DMS153 treated with DMSO at 0.1 percent for 48 hours (cell line): ENCODE measurements around the gene VWA3A.
"Not testable (repeated sequence)": the region's sequence is repeated elsewhere in the genome, so short reads cannot be mapped to it uniquely, and the experiment has no call there.

ENCODE experiments used
- DNase-seq: peaks from one replicate; lab custom pipeline; 2025; ENCODE audit not compliant: unreplicated experiment; lab: John Stamatoyannopoulos, UW

VWA3A gene

DNA sequence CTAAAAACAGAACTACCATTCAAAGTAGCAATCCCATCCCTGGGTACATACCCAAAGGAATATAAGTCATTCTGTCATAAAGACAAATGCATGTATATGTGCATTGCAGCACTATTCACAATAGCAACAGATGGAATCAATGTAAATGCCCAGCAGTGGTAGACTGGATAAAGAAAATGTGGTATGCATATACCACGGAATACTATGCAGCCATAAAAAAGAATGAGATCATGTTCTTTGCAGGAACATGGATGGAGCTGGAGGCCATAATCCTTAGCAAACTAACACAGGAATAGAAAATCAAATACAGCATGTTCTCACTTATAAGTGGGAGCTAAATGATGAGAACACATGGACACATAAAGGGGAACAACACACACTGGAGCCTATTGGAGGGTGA, 36.2 kb downstream of the VWA3A start:
- not testable (repeated sequence) for DNase-seq

DNA sequence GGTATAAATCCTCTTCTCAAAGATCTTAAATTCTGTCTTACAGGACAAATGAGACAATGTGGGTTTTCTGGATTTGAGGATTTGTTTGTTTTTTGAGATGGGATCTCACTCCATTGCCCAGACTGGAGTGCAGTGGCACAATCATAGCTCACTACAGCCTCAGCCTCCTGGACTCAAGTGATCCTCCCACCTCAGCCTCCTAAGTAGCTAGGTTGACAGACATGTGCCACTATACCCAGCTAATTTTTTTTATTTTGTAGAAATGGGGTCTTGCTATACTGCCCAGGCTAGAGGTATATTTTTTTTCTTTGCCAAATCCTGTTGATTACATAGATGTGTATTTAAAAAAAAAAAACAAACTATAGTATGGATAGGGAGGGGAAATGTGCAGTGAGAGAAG, 38.2 kb downstream of the VWA3A start:
- no peak for DNase-seq

DNA sequence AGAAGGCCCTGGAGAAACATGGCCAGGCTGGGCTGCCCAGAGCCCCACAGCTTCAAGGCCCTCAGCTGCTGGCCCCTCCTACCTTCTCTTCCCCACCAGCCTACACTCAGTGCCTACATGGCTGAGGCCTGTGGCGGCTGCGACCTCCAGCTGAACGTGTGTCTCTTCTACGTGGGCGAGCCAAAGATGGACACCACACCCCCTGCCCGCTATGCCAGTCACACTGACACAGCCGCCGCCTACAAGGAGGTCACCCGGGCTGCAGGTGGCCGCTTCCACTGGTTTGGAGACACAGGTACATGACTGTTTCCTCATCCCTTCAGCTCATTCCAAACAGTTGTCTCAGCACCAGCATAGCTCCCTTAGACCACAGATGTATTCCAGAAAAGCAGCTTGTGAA, 40.5 kb downstream of the VWA3A start:
- DNase-seq: no peak

DNA sequence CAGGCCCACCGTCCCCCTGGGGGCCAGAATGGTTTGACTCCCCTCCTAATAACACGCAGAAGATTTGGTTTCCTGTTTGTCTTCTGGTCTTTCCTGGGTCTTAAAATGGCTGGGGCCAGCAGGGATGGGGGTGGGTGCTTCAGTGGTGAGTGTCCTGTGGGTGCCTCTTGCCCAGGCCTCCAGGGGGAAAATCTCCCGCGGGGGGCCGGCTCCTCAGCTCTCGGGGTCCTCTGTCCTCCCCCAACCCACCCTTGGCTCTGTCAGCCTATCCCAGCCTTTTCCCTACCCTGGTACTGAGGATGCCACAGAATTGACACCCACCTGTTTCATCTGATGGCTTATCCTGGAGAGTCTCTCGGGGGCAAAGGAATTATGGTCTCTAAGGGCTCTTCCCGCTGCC, 46.1 kb downstream of the VWA3A start:
- no peak for DNase-seq

DNA sequence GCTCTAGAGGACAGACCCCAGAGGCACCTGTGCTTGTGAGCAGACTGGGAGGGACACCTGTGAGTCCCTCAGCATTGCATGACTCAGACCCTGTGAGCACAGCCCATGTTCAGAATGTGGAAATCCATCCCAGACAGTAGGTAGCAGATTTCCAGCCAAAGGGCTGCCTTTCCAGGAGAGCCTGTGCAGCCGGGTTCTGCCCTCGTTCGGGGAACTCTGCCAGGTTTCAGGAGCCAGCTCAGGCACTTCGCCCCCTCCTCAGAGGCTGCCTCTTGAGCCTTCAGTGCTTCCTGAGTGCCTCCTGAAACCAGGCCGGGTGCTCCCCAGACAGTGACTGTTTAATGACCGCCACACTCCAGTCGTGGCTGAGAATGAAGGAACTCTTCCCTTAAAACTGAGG, 46.7 kb downstream of the VWA3A start:
- DNase-seq: no peak

DNA sequence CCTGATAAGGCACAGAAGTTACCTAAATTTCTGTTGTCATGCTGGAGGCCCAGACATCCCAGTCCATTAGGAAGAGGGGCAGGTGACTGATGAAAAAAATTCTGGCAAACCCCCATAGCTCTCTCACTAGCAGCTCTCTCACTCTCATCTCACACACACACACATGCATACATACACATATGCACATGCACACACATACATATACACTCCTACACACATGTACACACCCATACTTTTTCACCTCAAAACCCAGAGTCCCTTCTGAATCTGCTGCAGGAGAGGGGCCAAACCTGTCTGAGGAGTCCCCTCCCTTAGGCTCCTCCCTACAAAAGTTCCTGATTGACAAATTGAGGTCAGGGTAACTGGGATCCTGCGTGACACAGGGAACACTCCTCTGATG, 47.4 kb downstream of the VWA3A start:
- DNase-seq: no peak

DNA sequence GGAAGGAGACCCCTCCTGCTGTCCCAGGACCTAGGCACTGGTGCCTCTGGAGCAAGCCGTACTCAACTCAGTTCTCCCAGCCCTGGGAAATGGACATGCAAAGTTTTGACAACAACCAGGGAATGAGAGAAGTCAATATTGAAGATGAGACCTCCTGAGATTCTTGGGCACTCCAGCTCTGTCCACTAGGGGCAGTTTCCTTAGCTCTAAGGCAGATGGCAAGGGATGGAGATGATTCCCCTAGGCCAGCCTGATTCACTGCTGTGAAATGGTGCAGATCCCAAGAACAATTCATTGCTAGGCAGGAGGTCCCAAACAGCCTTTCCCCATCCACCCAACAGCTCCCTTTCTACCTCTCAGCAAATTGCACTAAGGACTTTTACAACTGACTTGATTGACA, 49.4 kb downstream of the VWA3A start:
- no peak for DNase-seq

DNA sequence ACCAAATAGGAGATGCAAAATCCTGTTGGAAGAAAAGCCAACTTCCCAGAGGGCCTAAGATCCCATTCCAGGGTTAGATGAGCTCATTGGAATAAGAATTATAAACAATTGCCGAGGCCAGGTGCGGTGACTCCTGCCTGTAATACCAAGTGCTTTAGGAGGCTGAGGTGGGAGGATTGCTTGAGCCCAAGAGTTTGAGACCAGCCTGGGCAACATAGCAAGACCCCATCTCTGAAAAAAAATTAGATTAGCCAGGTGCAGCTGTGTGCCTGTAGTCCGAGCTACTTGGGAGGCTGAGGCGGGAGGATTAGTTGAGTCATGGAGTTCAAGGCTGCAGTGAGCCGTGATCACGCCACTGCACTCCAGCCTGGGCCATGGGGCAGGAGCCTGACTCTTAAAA, 52.2 kb downstream of the VWA3A start:
- no peak for DNase-seq

DNA sequence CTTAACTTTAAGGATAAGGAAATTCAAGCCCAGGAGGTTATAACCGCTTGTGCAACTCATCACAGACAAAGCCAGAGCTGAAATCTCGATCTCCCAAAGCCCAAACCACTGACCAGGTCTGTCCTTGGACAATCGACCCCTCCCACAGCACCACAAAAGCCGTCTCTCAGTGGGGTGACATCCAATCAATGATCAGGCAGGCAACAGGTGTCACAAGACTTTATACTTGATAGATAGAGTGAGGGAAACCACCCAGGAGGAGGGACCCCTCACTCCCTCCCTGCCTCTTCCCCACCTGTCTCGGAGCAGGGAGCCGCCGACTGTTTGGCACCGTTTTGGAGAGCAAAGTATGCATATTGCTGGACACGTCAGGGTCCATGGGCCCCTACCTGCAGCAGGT, 55.5 kb downstream of the VWA3A start:
- DNase-seq: no peak

DNA sequence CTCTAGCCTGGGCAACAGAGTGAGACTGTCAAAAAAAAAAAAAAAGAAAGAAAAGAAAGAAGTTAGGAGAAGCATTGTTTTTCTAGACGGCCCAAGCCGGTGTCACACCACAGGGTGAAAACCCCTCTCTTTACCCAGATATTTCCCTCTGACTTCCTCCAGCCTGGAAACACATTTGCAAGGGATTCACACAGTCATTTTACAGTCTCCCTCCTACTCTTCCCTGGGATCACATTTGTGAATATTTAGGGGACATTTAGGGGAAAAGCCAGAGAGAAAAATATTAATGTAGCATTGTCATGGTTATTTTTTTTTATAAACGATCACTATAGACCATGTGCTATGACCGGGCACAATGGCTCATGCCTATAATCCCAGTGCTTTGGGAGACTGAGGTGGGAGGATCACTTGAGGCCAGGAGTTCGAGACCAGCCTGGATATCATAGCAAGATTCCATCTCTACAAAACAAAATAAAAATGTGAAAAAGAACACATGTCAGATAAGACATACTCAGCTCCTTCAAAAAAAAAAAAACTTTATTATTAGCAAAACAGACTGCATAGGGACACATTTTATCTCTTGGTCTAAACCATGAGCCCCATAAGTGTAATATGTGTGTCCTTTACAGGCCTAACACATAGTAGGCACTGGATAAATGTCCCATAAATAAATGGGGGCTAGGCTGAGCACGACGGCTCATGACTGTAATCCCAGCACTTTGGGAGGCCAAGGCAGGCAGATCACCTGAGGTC, 59.1 kb downstream of the VWA3A start:
- DNase-seq: no peak

DNA sequence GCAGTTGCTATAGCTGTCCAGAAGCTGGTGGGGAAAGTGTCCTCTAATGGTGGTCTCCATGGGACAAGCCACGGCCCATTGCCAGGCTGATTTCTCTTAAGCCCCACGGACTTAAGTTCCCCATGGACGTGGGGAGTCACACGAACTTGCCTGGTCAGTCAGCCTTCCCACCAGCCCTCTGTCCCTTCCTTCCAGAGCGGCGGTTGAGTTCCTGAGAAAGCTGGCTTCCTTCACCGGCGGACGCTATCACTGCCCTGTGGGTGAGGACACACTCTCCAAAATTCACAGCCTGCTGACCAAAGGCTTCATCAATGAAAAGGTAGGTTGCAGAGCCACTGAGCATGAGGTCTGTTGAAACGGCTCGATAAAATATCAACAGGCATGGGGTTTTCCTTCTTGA, 60.0 kb downstream of the VWA3A start:
- DNase-seq: no peak

DNA sequence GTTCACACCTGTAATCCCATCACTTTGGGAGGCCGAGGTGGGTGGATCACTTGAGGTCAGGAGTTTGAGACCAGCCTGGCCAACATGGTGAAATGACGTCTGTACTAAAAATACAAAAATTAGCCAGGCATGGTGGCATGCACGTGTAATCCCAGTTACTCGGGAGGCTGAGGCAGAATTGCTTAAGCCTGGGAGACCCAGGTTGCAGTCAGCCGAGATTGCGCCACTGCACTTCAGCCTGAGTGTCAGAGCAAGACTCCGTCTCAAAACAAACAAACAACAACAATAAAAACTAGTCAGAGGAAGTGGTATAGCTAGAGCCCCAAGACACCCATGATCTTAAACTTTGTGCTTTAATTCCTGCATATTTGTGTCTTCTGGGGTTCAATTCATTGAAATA, 60.7 kb downstream of the VWA3A start:
- DNase-seq: not testable (repeated sequence)

DNA sequence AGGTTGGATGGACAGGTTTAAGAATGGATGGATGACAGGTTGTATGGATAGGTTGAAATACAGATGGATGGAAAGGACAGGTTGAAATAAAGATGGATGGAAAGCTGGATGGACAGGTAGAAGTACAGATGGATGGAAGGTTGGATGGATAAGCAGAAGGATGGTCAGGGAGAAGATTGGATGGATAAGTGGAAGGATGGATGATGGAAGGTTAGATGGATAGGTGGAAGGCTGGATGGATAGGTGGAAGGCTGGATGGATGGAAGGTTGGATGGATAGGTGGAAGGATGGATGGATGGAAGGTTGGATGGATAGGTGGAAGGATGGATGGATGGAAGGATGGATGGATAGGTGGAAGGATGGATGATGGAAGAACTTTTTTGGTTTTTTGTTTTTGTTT, 69.1 kb downstream of the VWA3A start:
- no peak for DNase-seq

DNA sequence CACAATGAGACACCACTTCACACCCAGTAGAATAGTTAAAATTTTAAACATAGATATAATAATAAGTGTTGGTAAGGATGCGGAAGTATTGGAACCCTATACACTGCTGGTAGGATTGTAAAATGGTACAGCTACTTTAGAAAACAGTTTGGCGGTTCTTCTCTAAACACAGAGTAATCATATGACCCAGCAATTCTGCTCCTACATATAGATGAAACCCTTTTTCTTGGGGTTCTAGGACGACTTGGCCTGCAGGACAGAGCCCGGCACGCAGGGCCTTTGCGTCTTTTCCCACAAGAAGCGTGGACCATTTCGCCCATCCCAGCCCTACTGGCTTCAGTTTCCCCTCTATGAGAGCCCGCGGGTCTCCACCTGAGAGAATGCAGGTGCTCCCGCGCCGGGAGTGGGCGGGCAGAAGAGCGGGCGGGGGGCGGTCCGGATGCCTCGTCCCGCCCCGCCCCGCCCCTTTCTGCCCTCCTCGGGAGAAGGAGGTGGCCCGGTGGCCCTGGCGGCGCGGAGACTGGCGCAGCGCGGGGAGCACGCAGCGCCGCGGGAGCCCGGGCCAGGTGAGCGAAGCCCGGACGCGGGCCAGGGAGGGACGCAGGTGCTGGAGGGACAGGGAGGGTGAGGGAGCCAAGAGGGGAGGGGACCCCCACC, 69.8 kb downstream of the VWA3A start, which contains the start of gene SDR42E2:
SDR42E2 (plus strand) TSS at position 508 of the 657 bp plus-strand sequence. CDS start 3,077 bp downstream, outside the sequence.
- DNase-seq: peak; percentile 5

DNA sequence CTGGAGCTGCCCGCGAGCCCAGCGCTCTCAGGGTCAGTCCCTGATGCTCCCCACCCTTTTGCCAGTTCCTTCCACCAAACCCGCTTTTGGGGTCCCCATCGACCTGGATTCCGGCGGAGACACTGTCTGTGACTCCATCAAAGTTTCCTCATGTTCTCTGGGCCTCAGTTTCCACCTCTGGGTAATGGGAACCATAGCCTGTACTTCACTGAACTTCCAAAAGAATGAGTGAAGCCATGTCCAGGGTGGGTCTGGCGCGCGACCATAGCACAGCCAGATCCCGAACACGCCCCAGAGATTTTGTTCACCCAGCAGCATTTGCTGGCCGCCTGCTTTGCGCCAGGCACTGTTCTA, 70.3 kb downstream of the VWA3A start:
- no peak for DNase-seq

DNA sequence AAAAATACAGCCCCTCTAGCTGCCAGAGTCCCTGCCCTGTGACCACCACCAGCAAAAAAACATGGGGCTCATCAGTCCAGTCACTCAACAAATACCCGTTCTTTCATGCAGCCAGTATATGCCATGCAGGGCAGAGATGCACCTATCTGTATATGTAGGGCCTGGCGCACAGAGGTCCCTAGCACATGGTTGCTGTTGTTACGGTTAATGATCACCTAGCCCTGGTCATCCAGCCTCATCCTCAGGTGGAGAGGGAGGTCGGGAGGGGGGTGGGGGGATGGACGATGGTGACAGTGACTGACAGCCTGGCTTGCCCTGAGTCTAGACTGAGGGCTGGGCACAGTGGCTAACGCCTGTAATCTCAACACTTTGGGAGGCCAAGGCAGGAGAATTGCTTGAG, 71.5 kb downstream of the VWA3A start:
- no peak for DNase-seq

DNA sequence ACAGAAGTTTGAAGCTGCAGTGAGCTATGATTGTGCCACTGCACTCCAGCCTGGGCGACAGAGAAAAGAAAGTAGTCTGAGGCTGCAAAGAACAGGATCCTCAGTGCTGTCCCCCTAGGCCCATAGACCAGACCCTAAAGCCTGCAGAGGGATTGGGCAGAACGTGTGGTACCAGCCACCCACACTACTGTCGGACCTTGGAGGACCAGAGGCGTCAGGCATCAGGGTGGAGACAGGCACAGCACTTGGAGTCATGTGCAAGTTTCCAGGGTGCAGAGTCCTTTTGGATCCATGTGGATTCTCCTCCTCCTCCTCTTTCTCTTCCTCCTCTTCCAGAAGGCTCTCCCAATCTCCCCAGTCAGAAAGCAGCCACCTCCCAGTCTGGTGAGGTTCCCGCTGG, 72.1 kb downstream of the VWA3A start:
- no peak for DNase-seq

DNA sequence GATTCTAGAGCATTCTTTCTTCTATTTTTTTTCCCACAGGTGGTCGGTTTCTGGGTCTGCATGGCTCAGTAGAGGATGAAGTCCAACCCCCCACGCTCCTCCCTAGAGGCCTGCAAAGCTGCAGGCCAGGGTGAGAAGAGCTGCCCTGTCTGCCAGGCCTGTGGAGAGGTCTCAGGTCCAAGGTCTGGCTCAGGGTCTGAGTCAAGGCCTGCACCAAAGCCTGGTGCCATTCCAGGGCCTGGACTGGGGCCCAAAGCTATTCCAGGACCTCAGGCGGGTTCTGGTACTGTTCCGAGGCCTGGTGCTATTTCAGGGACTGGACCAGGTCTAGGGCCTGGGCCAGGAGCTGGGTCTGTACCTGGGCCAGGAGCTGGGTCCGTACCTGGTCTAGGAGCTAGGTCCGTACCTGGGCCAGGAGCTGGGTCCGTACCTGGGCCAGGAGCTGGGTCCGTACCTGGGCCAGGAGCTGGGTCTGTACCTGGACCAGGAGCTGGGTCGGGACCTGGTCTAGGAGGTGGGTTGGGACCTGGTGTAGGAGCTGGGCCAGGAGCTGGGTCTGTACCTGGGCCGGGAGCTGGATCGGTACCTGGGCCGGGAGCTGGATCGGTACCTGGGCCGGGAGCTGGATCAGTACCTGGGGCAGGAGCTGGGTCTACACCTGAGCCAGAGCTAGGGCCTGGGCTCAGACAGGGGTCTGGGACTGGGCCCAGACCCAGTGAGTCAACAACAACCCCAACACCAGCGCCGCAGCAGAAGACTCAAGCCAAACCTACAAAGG, 73.4 kb downstream of the VWA3A start:
- DNase-seq: no peak

DNA sequence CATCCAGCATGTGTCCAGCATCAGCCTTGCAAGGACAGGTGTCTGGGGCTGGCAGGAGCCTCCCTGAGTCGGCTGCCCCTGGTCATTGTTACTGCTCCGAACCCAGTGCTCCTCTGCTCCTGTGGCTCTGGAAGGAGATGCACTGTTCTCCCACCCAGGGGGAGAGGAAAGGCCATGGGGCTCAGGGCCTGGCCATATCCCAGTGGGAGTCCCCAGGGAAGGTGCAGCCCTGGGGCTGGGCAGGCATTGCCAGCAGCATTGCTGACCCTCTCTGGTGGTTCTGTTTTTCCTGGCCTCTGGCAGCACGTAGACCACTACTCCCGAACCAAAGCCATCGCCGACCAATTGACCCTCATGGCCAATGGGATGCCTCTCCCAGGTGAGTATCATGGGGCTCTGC, 79.6 kb downstream of the VWA3A start:
- DNase-seq: no peak

DNA sequence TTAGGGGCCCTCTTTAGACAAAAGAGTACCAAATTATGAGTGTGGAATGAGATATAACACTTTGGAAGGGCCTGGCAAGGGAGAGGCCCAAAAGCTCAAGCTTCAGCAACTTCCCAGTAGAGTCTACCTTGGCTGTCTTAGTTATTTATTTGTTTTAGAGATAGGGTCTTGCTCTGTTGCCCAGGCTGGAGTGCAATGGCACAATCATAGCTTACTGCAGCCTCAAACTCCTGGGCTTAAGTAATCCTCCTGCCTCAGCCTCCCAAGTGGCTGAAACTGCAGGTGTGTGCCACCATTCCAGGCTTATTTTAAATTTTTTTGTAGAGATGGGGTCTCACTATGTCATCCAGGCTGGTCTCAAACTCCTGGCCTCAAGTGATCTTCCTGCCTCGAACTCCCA, 80.3 kb downstream of the VWA3A start:
- not testable (repeated sequence) for DNase-seq

DNA sequence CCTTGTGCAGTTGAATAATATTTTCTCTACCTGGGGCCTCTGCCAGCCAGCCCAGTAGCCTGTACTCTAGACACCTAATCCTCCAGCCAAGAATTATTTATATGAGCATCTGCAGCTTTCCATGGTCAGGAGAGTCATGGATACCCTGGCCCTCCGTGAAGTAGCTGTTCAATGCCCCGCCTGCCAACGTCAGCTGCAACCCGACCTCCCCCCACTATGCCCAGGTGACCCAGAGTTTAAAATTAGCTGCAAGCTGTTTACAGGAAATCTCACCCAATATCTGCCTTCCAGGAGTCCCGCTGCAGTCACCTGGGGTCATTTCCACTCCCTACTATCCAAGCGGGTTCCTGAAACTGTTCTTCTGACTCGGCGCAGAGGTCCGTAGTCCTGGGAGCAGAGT, 82.3 kb downstream of the VWA3A start:
- no peak for DNase-seq
